Adipocyte (in vitro differentiated cells): ENCODE measurements around the gene ENTREP1.
A peak's percentile ranks its signal among the peaks of the same experiment; 100 is the strongest.
"Not testable (repeated sequence)": the region's sequence is repeated elsewhere in the genome, so short reads cannot be mapped to it uniquely, and the experiment has no call there.

Source experiments
- DNase-seq: peaks from one replicate; pipeline ENCODE4 v3.0.0-alpha.2; 2015; ENCODE audit warnings: low read depth
- H3K27me3 ChIP-seq: replicated peaks from 2 replicates; pipeline ENCODE4 v1.7.0; 2013; ENCODE audit warnings: mild to moderate bottlenecking, low read length, moderate library complexity; ENCODE audit not compliant: control insufficient read depth, insufficient read depth
- H3K36me3 ChIP-seq: 2 replicates; pipeline ENCODE4 v1.7.0; 2013; ENCODE audit warnings: low read length, mild to moderate bottlenecking, moderate library complexity; ENCODE audit not compliant: control insufficient read depth, insufficient read depth, severe bottlenecking
- H3K4me1 ChIP-seq: 2 replicates; pipeline ENCODE4 v1.7.0; 2013; ENCODE audit warnings: mild to moderate bottlenecking, low read length, moderate library complexity; ENCODE audit not compliant: control insufficient read depth, insufficient read depth
- H3K4me3 ChIP-seq: 2 replicates; pipeline ENCODE4 v1.7.0; 2013; ENCODE audit warnings: mild to moderate bottlenecking, low read length, moderate library complexity
- H3K9ac ChIP-seq: 2 replicates; pipeline ENCODE4 v1.7.0; 2013; ENCODE audit warnings: mild to moderate bottlenecking, low read length, moderate library complexity
- H3K9me3 ChIP-seq: 2 replicates; pipeline ENCODE4 v1.7.0; 2013; ENCODE audit warnings: mild to moderate bottlenecking, low read length, moderate library complexity; ENCODE audit not compliant: control insufficient read depth

The ENTREP1 gene

DNA sequence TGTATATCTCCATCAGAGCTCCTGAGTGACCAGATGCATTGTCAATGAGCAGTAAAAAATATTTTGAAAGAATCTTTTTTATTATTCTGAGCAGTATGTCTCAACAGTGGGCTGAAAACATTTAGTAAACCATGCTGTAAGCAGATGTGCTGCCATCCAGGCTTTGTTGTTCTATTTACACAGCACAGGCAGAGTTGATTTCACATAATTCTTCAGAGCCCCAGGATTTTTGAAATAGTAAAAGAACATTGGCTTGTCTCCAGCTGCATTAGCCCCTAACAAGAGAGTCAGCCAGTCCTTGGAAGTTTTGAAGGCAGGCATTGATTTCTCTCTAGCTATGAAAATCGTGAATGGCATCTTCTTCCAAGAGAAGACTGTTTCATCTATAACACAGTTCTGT lies 25.2 kb upstream of the ENTREP1 start:
- peaks cover 10% of the 10 kb centered on the region for H3K27me3 ChIP-seq
- H3K9me3 ChIP-seq, result no peaks in the 10 kb centered on the region
- H3K9ac ChIP-seq, result no peak overlapping the region
- H3K4me1 ChIP-seq, result no peaks in the 10 kb centered on the region
- no peaks in the 10 kb centered on the region for H3K36me3 ChIP-seq
- H3K4me3 ChIP-seq, result no peak overlapping the region
- peak; percentile 79 for DNase-seq

DNA sequence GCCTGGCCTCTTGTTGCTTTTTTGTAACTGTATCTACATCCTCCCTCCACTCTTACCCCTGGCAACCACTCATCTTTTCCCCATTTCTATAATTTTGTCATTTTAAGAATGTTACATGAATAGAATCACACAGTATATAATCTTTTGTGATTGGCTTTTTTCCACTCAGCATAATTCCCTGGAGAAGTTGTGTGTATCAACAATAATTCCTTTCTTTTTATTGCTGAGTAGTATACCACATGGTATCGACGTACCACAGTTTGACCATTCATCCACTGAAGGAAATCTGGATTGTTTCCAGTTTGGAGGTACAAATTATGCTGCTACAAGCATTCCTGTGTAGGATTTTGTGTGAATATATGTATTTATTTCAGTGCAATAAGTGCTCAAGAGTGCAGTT lies 21.7 kb upstream of the ENTREP1 start:
- no peaks in the 10 kb centered on the region for H3K9me3 ChIP-seq
- no peak overlapping the region for H3K9ac ChIP-seq
- H3K4me3 ChIP-seq, result no peak overlapping the region
- H3K36me3 ChIP-seq, result no peaks in the 10 kb centered on the region
- H3K27me3 ChIP-seq, result peaks cover 13% of the 10 kb centered on the region
- no peak for DNase-seq
- no peaks in the 10 kb centered on the region for H3K4me1 ChIP-seq

DNA sequence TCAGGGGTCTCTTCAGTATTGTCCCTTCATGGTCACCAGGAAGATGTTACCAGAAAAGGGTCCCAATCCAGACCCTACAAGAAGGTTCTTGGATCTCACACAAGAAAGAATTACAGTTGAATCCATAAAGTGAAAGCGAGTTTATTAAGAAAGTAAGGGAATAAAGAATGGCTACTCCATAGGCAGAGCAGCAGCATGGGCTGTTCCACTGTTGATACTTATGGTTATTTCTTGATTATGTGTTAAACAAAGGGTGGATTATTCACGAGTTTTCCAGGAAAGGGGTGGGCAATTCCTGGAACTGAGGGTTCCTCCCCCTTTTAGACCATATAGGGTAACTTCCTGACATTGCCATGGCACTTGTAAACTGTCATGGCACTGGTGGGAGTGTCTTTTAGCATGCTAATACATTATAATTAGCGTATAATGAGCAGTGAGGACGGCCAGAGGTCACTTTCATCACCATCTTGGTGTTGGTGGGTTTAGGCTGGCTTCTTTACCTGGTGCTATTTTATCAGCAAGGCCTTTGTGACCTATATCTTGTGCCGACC lies 18.0 kb upstream of the ENTREP1 start:
- H3K4me1 ChIP-seq, H3K4me3 ChIP-seq, DNase-seq, H3K36me3 ChIP-seq, H3K9ac ChIP-seq, H3K9me3 ChIP-seq: not testable (repeated sequence)
- peaks cover 19% of the 10 kb centered on the region for H3K27me3 ChIP-seq

DNA sequence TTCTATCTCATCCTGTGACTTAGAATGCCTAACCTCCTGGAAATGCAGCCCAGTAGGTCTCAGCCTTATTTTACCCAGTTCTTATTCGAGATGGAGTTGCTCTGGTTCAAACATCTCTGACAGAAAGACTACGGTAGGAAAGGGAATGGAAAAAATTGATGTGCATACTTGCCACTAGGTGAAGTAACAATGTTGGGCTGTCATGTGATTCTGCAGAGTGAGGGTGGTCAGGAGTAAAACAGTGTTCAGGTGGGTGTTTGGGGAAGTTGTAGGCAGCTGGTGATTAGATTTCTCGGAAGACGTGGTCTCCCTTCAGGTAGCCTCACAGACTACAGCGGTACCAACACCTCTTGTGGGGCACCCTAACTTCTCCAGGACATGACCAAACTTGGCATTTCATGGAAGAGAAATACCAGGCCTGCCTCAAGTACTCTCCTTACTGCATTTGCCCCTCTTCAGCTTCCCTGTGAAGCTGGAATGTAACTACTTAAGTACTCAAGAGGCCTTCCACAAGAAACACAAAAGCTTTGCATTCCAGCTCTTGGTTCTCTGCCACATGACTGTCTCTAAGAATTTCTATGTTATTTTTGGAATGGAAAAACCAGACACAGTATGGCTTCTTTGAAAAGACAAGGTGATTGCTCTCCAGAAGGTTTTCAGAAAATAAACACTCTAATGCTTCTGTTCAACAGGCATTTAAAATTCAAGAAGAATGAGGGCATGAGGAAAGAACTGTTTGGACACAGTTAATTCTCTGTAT lies 17.4 kb upstream of the ENTREP1 start:
- H3K36me3 ChIP-seq, result no peaks in the 10 kb centered on the region
- no peaks in the 10 kb centered on the region for H3K4me1 ChIP-seq
- no peak overlapping the region for H3K9ac ChIP-seq
- no peak overlapping the region for H3K4me3 ChIP-seq
- peaks cover 5% of the 10 kb centered on the region for H3K9me3 ChIP-seq
- H3K27me3 ChIP-seq, result peaks cover 15% of the 10 kb centered on the region
- DNase-seq, result peak; percentile 85

DNA sequence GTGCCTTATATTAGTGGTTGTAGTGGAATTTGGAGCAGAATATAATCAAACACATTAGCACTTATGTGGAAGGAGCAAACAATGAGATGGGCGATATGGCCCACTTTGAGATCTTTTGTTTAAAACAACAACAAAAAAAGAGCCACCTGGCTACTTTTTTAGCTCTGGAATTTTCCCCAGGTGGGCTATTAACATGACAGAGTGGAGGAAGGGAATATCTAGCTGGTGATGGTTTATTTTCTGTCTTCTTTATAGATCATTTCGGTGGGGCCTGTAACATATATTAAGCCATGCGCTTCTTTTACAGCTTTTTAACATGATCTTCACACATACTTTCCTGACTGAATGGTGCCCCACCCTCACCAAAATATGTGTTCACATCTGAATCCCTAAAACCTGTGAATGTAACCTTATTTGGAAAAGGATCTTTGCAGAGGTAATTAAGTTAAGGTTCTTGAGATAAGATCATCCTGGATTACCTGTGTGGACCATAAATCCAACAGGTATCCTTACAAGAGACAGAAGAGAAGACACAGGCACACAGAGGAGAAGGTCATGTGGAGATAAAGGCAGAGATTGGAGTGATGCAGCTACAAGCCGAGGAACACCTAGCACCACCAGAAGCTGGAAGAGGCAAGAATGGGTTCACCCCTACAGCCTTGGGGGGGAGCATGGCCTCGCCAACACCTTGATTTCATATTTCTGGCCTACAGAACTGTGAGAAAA lies 16.6 kb upstream of the ENTREP1 start:
- Histone ChIP-seq H3K4me3 (no peak overlapping the region), H3K4me1 (no peaks in the 10 kb centered on the region), H3K9ac (no peak overlapping the region), H3K27me3 (peaks cover 14% of the 10 kb centered on the region), H3K9me3 (peaks cover 11% of the 10 kb centered on the region), H3K36me3 (no peaks in the 10 kb centered on the region)
- no peak for DNase-seq

DNA sequence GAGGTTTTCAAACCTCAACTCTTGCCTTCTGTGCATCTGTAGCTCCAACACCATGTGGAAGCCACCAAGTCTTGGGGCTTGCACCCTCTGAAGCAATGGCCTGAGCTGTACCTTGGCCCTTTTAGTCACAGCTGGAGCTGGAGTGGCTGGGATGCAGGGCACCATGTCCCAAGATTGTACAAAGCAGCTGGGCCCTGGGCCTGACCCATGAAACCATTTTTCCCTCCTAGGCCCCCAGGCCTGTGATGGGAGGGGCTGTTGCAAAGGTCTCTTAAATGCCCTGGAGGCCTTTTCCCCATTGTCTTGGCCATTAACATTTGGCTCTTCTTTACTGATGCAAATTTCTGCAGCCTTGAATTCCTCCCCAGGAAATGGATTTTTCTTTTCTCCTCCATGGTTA lies 11.8 kb upstream of the ENTREP1 start:
- Histone ChIP-seq H3K27me3 (peaks cover 9% of the 10 kb centered on the region), H3K9me3 (peaks cover 17% of the 10 kb centered on the region), H3K36me3 (no peaks in the 10 kb centered on the region), H3K4me1 (no peaks in the 10 kb centered on the region), H3K9ac (no peak overlapping the region), H3K4me3 (no peak overlapping the region)
- no peak for DNase-seq

DNA sequence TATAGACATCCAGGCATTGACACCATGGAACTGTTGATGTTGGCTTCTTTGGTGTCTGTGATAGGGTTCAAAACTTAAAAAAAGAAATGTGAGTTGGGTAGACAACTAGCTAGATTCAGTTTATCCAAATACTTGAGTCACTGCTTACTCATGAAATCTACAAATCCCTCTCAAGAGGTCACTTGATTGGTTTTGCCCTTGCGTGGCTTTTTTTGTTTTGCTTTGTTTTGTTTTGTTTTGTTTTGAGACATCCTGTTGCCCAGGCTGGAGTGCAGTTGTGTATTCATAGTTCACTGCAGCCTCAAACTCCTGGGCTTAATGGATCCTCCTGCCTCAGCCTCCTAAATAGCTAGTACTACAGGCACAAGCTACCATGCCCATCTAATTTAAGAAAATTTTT lies 10.5 kb upstream of the ENTREP1 start:
- Histone ChIP-seq H3K9me3 (peaks cover 17% of the 10 kb centered on the region), H3K4me1 (no peaks in the 10 kb centered on the region), H3K27me3 (peaks cover 22% of the 10 kb centered on the region), H3K4me3 (no peak overlapping the region), H3K9ac (no peak overlapping the region), H3K36me3 (no peaks in the 10 kb centered on the region)
- no peak for DNase-seq

DNA sequence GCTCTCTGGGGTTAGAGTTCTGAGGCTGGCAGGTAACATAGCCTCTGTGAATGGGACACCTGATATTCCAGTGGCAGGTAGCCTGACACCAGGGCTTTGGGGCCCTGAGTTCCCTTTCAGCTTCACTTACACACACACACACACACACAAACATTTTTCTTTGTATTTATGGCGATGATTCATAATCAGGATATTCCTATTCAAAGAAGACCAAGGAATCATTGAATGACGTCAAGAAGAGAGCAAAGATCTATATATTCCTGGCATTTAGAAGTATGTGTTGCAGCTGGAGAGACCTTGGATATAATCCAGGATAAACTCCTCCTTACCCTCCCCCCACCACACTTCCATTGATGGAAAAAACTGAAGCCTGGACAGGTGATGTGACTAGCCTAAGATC lies 7.9 kb upstream of the ENTREP1 start:
- H3K9ac ChIP-seq, result no peak overlapping the region
- H3K9me3 ChIP-seq, result peaks cover 17% of the 10 kb centered on the region
- DNase-seq, result no peak
- peaks cover 28% of the 10 kb centered on the region for H3K27me3 ChIP-seq
- no peak overlapping the region for H3K4me3 ChIP-seq
- no peaks in the 10 kb centered on the region for H3K36me3 ChIP-seq
- H3K4me1 ChIP-seq, result no peaks in the 10 kb centered on the region

DNA sequence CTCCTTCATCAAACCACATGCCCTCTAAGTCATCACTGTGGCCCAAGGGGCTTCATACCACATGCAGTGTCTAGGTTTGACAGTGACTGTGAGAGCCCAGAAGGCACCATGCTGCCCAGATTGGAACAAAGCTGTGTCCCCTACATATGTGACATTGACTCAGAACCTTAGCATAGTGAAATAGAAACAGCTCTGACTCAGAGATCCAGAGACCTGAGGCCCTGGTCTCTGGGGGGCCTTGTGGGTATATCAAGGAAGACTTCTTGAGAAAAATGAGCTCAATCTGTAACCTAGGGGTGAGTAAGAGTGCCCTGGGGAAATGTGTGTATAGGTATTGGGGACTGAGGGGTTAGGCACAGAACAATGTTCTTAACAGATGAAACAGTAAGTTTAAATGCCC lies 7.1 kb upstream of the ENTREP1 start:
- H3K9ac ChIP-seq, result no peak overlapping the region
- no peaks in the 10 kb centered on the region for H3K36me3 ChIP-seq
- H3K4me1 ChIP-seq, result no peaks in the 10 kb centered on the region
- no peak overlapping the region for H3K4me3 ChIP-seq
- H3K9me3 ChIP-seq, result peaks cover 10% of the 10 kb centered on the region
- DNase-seq, result no peak
- peaks cover 28% of the 10 kb centered on the region for H3K27me3 ChIP-seq

DNA sequence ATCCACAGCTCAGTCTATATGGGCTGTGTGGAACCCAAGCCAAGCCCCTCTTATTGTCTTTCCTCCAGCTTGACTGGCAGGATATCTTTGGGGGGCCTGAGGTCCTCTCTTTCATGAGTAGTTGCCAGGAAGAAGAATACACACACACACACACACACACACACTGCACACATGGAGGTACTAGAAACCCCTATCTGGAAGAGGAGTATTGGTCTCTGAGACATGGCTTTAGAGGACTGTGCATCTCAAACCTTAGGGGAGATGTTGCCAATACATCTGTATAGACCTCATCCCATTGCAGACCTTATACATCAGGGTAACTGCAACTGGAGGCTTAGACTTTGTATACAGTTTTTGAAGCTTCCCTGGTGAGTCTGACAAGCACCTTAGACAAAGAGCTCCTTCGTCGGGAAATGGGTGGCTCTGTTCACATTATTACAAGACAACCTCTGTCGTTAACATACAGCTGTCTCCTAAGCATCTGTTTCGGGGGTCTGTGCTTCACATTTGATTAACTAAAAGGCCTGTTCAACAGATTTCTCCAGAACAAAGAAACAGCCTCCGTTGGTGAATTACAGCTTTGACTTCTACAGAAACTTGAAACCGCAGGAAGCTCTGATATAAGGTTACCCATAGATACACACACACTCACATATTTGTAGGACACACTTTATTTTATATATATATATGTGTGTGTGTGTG lies 5.5 kb upstream of the ENTREP1 start:
- no peak overlapping the region for H3K9ac ChIP-seq
- no peak for DNase-seq

DNA sequence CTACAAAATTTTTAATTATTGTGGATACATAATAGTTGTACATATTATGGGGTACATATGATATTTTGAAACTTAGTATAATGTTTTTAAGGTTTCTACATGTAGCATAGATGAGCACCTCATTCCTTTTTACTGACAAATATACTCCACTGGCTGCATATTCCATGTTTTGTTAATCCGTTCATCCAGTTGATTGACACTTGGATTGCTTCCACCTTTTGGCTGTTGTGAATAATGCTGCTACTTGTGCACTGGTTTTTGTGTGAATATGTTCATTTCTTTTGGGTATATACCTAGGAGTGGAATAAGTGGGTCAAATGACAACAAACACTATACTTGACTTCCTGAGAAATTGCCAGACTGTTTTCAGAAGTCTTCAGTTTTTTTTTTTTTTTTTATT lies 2.8 kb upstream of the ENTREP1 start:
- Histone ChIP-seq H3K4me1 (peaks cover 3% of the 10 kb centered on the region), H3K9ac (no peak overlapping the region), H3K4me3 (no peak overlapping the region), H3K27me3 (peaks cover 56% of the 10 kb centered on the region), H3K36me3 (no peaks in the 10 kb centered on the region), H3K9me3 (no peaks in the 10 kb centered on the region)
- no peak for DNase-seq

More for the DNA sequence above, 5.5 kb upstream of the ENTREP1 start:
- Histone ChIP-seq H3K36me3 (no peaks in the 10 kb centered on the region), H3K27me3 (peaks cover 36% of the 10 kb centered on the region), H3K9me3 (no peaks in the 10 kb centered on the region), H3K4me1 (no peaks in the 10 kb centered on the region), H3K4me3 (no peak overlapping the region)
